ENCODE results near the gene PRDM2.

GRCh38 chr1:13830170-13830569, 130.2 kb downstream of the PRDM2 start:
- TF ChIP-seq MYNN (CRISPR knock-in tag; IDR thresholded peaks at IDR 0.05; ENCODE audit: low read depth): no peak
- TF ChIP-seq CTCF (CRISPR knock-in tag; IDR thresholded peaks at IDR 0.05): no peak
- TF ChIP-seq POLR2A (IDR thresholded peaks at IDR 0.05; ENCODE audit: insufficient read depth in 1 of 2, low read depth in 2 of 2, low read length in 2 of 2): no peak
- no peak for TF ChIP-seq MAX (IDR thresholded peaks at IDR 0.05)
- no peak for TF ChIP-seq ZNF766 (CRISPR knock-in tag; IDR thresholded peaks at IDR 0.05; ENCODE audit: borderline replicate concordance)
- TF ChIP-seq EZH2 (conservative IDR thresholded peaks at IDR 0.05; ENCODE audit: low read depth, low read length): no peak
- TF ChIP-seq NFIB (CRISPR knock-in tag; IDR thresholded peaks at IDR 0.05; ENCODE audit: borderline replicate concordance): no peak
- no peak for TF ChIP-seq ATF1 (CRISPR knock-in tag; IDR thresholded peaks at IDR 0.05)
- TF ChIP-seq U2AF2 (IDR thresholded peaks at IDR 0.05; ENCODE audit: low read depth, low read length): no peak
- no peak for TF ChIP-seq PAF1 (CRISPR knock-in tag; IDR thresholded peaks at IDR 0.05)
- no peak for TF ChIP-seq FOXP4 (CRISPR knock-in tag; IDR thresholded peaks at IDR 0.05)

Measured in HepG2 (cell line).